ENCODE data around the gene FNBP1L.

DNA sequence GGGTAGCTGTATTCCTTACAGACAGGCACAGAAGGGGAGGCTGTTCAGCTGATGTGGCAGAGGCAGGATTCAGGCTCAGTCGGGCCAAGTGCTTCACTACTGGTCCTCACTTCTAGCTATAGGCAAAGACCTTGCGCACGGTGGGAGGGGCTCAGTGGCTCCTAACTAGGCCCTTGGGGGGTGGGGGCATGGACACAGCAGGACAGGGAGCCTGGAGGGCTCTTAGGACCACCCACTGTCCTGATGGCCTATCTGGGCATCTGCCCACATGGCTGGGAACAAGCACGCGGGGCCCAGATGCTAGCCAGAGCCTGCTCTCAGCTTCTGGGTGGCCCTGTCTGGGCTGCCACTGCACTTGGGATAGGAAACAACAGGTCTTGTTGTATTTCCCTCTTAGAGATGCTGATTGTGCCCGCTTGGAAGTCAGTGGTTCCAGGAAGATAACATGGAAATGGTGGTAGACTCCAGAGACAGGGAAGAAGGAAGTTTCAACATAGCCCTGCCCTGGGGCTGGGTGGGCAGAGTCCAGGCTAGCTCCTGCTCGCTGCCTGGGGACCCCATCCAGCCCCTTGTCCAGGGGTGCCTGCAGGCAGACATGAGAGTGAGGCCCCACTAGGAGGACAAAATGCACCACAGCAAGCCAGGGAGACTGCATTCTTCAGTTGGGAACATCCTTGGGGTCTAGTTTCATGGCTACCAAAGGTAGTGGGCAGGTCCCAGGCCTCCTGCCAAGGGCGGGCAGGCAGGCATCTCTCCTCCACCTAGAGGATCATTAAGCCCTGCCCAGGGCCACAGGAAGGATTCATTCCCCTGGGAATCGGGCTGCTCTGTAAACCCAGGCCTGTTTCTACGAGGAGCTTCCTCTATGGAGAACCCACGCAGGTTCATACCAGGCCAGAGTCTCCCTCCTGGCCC lies 131.2 kb downstream of the FNBP1L start:
- TF ChIP-seq CTCF (IDR thresholded peaks at IDR 0.05): no peak
- no peak for TF ChIP-seq POLR2A (IDR thresholded peaks at IDR 0.05)
